ENCODE data around the gene ADORA1. TPM values are rescaled to one million over a fixed set of nuclear protein-coding genes. Genes with fewer than 3 reads are reported as not detected.

The ADORA1 gene
- total RNA-seq, 1 donor from 2014 or later: 3.8 TPM

DNA sequence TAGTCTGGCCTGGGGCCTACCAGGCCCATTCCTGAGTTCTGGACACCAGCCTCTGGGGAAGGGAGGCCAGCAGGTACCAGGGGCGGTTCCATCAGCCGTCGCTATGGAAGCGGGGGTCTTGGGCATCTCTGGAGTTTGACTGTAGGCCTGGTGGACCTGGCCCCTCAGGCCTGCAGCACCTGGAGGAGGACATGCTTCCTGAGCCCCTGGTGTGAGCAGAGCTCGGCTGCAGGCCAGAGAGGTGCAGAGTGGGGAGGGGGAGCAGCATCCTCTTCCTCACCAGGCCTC lies 40.3 kb downstream of the ADORA1 start:
- no peak overlapping the region for H3K27ac Mint-ChIP-seq
- H3K4me1 Mint-ChIP-seq: peaks cover 3% of the 10 kb centered on the region
- H3K36me3 Mint-ChIP-seq: no peaks in the 10 kb centered on the region
- H3K27me3 Mint-ChIP-seq (ENCODE audit: low read depth): peaks cover 8% of the 10 kb centered on the region
- no peak for DNase-seq (ENCODE audit: low spot score in 2 of 2, unreplicated experiment in 2 of 2)
- H3K9me3 Mint-ChIP-seq: no peaks in the 10 kb centered on the region
- no peak overlapping the region for H3K4me3 Mint-ChIP-seq
- TF ChIP-seq, protein P1, sequence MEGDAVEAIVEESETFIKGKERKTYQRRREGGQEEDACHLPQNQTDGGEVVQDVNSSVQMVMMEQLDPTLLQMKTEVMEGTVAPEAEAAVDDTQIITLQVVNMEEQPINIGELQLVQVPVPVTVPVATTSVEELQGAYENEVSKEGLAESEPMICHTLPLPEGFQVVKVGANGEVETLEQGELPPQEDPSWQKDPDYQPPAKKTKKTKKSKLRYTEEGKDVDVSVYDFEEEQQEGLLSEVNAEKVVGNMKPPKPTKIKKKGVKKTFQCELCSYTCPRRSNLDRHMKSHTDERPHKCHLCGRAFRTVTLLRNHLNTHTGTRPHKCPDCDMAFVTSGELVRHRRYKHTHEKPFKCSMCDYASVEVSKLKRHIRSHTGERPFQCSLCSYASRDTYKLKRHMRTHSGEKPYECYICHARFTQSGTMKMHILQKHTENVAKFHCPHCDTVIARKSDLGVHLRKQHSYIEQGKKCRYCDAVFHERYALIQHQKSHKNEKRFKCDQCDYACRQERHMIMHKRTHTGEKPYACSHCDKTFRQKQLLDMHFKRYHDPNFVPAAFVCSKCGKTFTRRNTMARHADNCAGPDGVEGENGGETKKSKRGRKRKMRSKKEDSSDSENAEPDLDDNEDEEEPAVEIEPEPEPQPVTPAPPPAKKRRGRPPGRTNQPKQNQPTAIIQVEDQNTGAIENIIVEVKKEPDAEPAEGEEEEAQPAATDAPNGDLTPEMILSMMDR (IDR thresholded peaks at IDR 0.05; ENCODE audit: unreplicated experiment): no peak

DNA sequence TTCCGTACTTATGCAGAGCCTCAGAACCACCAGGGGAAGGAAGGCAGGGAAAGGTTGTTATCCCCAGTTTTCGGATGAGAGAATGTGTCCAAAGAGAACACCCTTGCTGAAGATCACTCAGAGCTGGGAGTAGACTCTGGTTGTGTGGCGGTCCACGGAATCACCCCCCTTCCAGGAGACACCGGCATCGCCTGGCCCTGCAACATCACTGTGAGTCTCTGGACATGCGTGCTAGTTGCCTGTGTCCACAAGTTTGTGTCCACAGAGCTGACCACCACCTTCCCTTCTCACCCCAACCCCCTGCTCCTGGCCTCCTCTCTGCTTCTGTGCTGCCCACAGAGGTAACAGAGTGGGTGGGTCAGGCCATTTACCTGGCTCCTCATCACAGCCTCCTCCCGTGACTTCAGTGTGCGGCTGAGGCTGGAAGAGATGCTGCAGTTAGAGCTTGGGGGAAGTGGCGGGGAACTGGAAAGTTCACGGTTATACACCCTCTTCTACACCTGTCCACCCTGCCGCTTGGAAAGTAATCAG lies 40.8 kb downstream of the ADORA1 start:
- Mint-ChIP-seq H3K4me1 (peaks cover 3% of the 10 kb centered on the region), H3K4me3 (no peak overlapping the region), H3K9me3 (no peaks in the 10 kb centered on the region), H3K27me3 (ENCODE audit: low read depth) (peaks cover 6% of the 10 kb centered on the region), H3K36me3 (no peaks in the 10 kb centered on the region), H3K27ac (no peak overlapping the region)
- TF ChIP-seq, protein P1 (IDR thresholded peaks at IDR 0.05; ENCODE audit: unreplicated experiment): no peak
- DNase-seq (ENCODE audit: low spot score in 2 of 2, unreplicated experiment in 2 of 2): no peak

DNA sequence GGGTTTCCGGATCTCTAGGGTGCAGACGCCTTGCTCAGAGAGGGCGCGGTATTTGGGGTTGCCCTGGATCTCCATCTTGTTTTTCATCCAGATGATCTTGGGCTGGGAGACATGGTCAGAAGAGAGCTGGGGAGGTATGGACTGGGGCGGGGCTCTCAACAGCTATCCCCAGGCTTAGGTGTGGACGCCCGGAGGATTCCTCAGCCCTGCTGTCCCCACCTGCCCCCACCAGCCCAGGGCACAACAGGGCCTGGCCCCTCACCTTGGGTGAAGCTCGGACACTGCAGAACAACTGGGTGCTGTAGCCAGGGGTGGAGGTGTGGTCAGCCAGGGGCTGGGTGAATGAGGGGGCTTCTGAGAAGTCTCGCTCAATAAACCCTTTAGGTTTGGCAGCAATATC lies 41.5 kb downstream of the ADORA1 start:
- peaks cover 4% of the 10 kb centered on the region for H3K27me3 Mint-ChIP-seq (ENCODE audit: low read depth)

DNA sequence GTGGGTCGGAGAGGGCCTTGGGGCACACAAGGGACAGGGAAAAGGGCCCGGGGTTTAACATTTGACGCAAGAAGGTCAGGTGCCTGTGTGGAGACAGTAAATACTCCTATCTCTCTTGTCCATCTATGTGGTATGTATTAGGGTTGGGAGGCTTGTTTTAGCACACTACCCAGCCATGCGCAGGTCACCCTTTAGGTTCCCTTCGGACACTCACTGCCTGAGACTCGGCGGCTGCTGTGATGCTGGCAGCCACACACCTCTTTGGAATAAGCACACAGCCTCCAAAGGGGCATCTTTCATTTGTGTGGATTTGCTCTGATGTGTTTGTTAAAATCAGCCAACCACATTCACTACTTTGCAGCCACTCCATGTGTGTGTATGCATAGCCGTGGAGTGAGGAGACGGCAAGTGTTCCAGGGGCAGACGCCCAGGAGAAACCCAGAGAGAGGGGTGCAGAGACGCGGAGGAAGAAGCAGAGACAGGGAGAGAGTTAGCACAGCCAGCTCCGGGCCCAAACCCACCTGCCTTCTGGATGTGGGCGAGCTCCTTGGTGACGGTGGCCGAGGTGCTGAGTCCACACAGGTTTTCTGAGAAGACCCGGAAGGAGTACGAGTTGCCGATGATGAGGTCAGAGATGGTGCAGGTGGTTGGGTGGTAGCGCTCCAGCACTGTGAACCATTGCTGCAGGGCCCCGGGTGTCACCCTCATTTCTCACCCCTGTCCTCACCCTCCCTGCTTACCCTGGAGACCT lies 42.4 kb downstream of the ADORA1 start:
- no peaks in the 10 kb centered on the region for H3K36me3 Mint-ChIP-seq
- no peak overlapping the region for H3K4me3 Mint-ChIP-seq
- no peak for DNase-seq (ENCODE audit: low spot score in 2 of 2, unreplicated experiment in 2 of 2)
- H3K27ac Mint-ChIP-seq: no peak overlapping the region
- peaks cover 3% of the 10 kb centered on the region for H3K4me1 Mint-ChIP-seq
- no peaks in the 10 kb centered on the region for H3K9me3 Mint-ChIP-seq
- TF ChIP-seq, protein P1 (IDR thresholded peaks at IDR 0.05; ENCODE audit: unreplicated experiment): no peak
- H3K27me3 Mint-ChIP-seq (ENCODE audit: low read depth): peaks cover 1% of the 10 kb centered on the region

More for the DNA sequence above, 41.5 kb downstream of the ADORA1 start:
- no peaks in the 10 kb centered on the region for H3K36me3 Mint-ChIP-seq
- peaks cover 3% of the 10 kb centered on the region for H3K4me1 Mint-ChIP-seq
- H3K9me3 Mint-ChIP-seq: no peaks in the 10 kb centered on the region
- TF ChIP-seq, protein P1 (IDR thresholded peaks at IDR 0.05; ENCODE audit: unreplicated experiment): no peak
- no peak overlapping the region for H3K4me3 Mint-ChIP-seq
- no peak for DNase-seq (ENCODE audit: low spot score in 2 of 2, unreplicated experiment in 2 of 2)
- no peak overlapping the region for H3K27ac Mint-ChIP-seq

DNA sequence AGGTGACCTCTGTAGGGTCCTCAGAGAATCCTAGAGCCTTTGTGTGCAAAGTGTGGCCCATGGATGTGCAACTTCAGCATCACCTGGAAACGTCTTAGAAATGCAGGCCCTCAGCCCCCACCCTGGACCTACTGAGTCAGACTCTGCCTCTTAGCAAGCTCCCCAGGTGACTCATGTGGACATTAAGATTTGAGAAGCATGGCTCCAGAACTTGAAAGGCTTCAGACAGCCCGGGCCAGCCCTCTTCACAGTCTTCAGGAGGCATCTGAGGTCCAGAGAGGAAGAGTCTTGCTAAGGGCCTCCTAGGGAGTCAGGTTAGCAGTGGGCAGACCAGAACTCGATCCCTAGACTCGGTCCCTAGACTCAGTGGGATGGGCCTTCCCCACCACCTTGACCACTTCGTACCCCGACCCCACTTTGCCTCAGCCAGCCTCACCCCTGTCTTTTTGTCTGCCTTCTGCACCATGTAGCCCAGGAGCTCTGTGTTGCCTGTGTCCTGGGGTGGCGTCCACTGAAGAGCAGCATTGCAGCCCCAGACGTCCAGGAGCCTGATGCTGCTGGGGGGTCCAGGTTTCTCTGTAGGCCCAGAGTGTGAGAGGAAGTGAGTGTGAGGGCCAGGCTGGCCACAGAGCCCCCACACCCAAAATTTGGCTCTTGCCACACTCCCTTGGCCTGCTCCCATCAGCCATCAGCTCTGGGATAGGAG lies 43.3 kb downstream of the ADORA1 start:
- Mint-ChIP-seq H3K27ac (no peak overlapping the region), H3K9me3 (no peaks in the 10 kb centered on the region), H3K36me3 (no peaks in the 10 kb centered on the region), H3K4me1 (peaks cover 3% of the 10 kb centered on the region), H3K4me3 (no peak overlapping the region), H3K27me3 (ENCODE audit: low read depth) (peaks cover 1% of the 10 kb centered on the region)
- no peak for DNase-seq (ENCODE audit: low spot score in 2 of 2, unreplicated experiment in 2 of 2)
- TF ChIP-seq, protein P1 (IDR thresholded peaks at IDR 0.05; ENCODE audit: unreplicated experiment): no peak

All from mesothelial cell of epicardium (in vitro differentiated cells).